Caki2 (cell line): ENCODE data around the gene PLEKHO2. TPM values are rescaled to one million over a fixed set of nuclear protein-coding genes. Genes with fewer than 3 reads are reported as not detected.
A peak's percentile ranks its signal among the peaks of the same experiment; 100 is the strongest.

ENCODE experiments used
- DNase-seq: peaks from one replicate; pipeline ENCODE4 v3.0.0-alpha.2; 2015; ENCODE audit warnings: low read depth
- in situ Hi-C: cut with HindIII; loops from 2 replicates; pipeline ENCODE4 v1.10.0; 2016; ENCODE audit warnings: low sequenced_read_pairs, low pct_unique_long_range_greater_than_20kb, mixed read lengths
- total RNA-seq: library from RNA; depleted of rRNA; stranded (reverse); fragments of >200 nt; shearing (Covaris generic); gene quantifications from 2 replicates; pipeline ENCODE4 v1.2.3, GENCODE V29; 2014; ENCODE audit warnings: low replicate concordance

The PLEKHO2 gene
- total RNA-seq, 1 experiment from 2014 or later, result 10.4 TPM

GRCh38 chr15:64877435-64877834 lies 35.7 kb downstream of the PLEKHO2 start:
- in situ Hi-C loops, result no loop called here
- no peak for DNase-seq

GRCh38 chr15:64878705-64879104 lies 37.0 kb downstream of the PLEKHO2 start:
- in situ Hi-C loops, result no loop called here

GRCh38 chr15:64883100-64883581 lies 41.4 kb downstream of the PLEKHO2 start:
- DNase-seq, result no peak
- in situ Hi-C loops, result no loop called here

More at GRCh38 chr15:64878705-64879104, 37.0 kb downstream of the PLEKHO2 start:
- no peak for DNase-seq

GRCh38 chr15:64883997-64884511 lies 42.3 kb downstream of the PLEKHO2 start:
- in situ Hi-C loops, result no loop called here
- peak; percentile 90 for DNase-seq

- in situ Hi-C loops, result no loop called here
- DNase-seq, result no peak
Observed at GRCh38 chr15:64884679-64885078, 43.0 kb downstream of the PLEKHO2 start.

GRCh38 chr15:64888336-64888735 lies 46.6 kb downstream of the PLEKHO2 start:
- in situ Hi-C loops, result no loop called here
- DNase-seq, result no peak

GRCh38 chr15:64891561-64891960 lies 49.8 kb downstream of the PLEKHO2 start:
- in situ Hi-C loops, result no loop called here
- no peak for DNase-seq

GRCh38 chr15:64892847-64893403 lies 51.2 kb downstream of the PLEKHO2 start:
- in situ Hi-C loops, result no loop called here
- DNase-seq, result no peak

- DNase-seq, result no peak
- in situ Hi-C loops, result no loop called here
Observed at GRCh38 chr15:64893481-64894394, 52.0 kb downstream of the PLEKHO2 start.

- DNase-seq, result no peak
- in situ Hi-C loops, result no loop called here
Observed at GRCh38 chr15:64894395-64895056, 52.8 kb downstream of the PLEKHO2 start.

- DNase-seq, result no peak
- in situ Hi-C loops, result no loop called here
Observed at GRCh38 chr15:64895285-64896065, 53.8 kb downstream of the PLEKHO2 start.

GRCh38 chr15:64896371-64897069 lies 54.8 kb downstream of the PLEKHO2 start:
- in situ Hi-C loops, result no loop called here
- DNase-seq, result no peak

GRCh38 chr15:64897345-64897985 lies 55.8 kb downstream of the PLEKHO2 start:
- in situ Hi-C loops, result no loop called here
- DNase-seq, result no peak

- in situ Hi-C loops, result no loop called here
- no peak for DNase-seq
Observed at GRCh38 chr15:64898406-64898805, 56.7 kb downstream of the PLEKHO2 start.

GRCh38 chr15:64901141-64901540 lies 59.4 kb downstream of the PLEKHO2 start:
- no peak for DNase-seq
- in situ Hi-C loops, result no loop called here

- in situ Hi-C loops, result no loop called here
- DNase-seq, result no peak
Observed at GRCh38 chr15:64901914-64902313, 60.2 kb downstream of the PLEKHO2 start.

- in situ Hi-C loops, result no loop called here
- no peak for DNase-seq
Observed at GRCh38 chr15:64902863-64903262, 61.1 kb downstream of the PLEKHO2 start.
